ENCODE data around the gene RC3H2.

GRCh38 chr9:122904823-122905710 is at the start of gene RC3H2:
- TF ChIP-seq CTCF (IDR thresholded peaks at IDR 0.05; ENCODE audit: poor library complexity), result no peak
- TF ChIP-seq EZH2 (IDR thresholded peaks at IDR 0.05; ENCODE audit: borderline replicate concordance), result no peak
- no peak for TF ChIP-seq EZH2phosphoT487 (IDR thresholded peaks at IDR 0.05; ENCODE audit: low read depth, severe bottlenecking, unreplicated experiment)

Measured in hepatocyte (in vitro differentiated cells).